ENCODE measurements around the gene NBPF1.
A peak's percentile ranks its signal among the peaks of the same experiment; 100 is the strongest.
"Not testable (repeated sequence)": the region's sequence is repeated elsewhere in the genome, so short reads cannot be mapped to it uniquely, and the experiment has no call there.

NBPF1 gene

GRCh38 chr1:16621681-16622315 lies 8.4 kb upstream of the NBPF1 start:
- DNase-seq: not testable (repeated sequence)

GRCh38 chr1:16621300-16621658 lies 7.9 kb upstream of the NBPF1 start:
- no peak for DNase-seq

GRCh38 chr1:16619803-16620501 lies 6.6 kb upstream of the NBPF1 start:
- not testable (repeated sequence) for DNase-seq

GRCh38 chr1:16618719-16619118 lies 5.4 kb upstream of the NBPF1 start:
- DNase-seq: no peak

- DNase-seq: no peak
These were observed 4.6 kb upstream of the NBPF1 start for GRCh38 chr1:16617778-16618580.

- no peak for DNase-seq
These were observed 3.8 kb upstream of the NBPF1 start for GRCh38 chr1:16617114-16617631.

- no peak for DNase-seq
These were observed 2.2 kb upstream of the NBPF1 start for GRCh38 chr1:16615253-16616252.

- no peak for DNase-seq
These were observed 1.2 kb upstream of the NBPF1 start for GRCh38 chr1:16614361-16615252.

GRCh38 chr1:16612332-16613172 lies 812 bp downstream of the NBPF1 start:
- DNase-seq: no peak

GRCh38 chr1:16611981-16612331 lies 1.4 kb downstream of the NBPF1 start:
- DNase-seq: not testable (repeated sequence)

GRCh38 chr1:16611164-16611563 lies 2.2 kb downstream of the NBPF1 start:
- not testable (repeated sequence) for DNase-seq

- not testable (repeated sequence) for DNase-seq
These were observed 2.8 kb downstream of the NBPF1 start for GRCh38 chr1:16610553-16610952.

GRCh38 chr1:16609761-16610160 lies 3.6 kb downstream of the NBPF1 start:
- DNase-seq: peak; percentile 67

GRCh38 chr1:16608838-16609560 lies 4.4 kb downstream of the NBPF1 start:
- no peak for DNase-seq

GRCh38 chr1:16607853-16608815 lies 5.2 kb downstream of the NBPF1 start:
- DNase-seq: not testable (repeated sequence)

- DNase-seq: no peak
These were observed 5.9 kb downstream of the NBPF1 start for GRCh38 chr1:16607433-16607851.

- not testable (repeated sequence) for DNase-seq
These were observed 6.5 kb downstream of the NBPF1 start for GRCh38 chr1:16606666-16607432.
